Hepatocyte (in vitro differentiated cells): ENCODE results near the gene COL15A1.

Experiments used
- EZH2 ChIP-seq: fragments of 200-600 bp; sonication (generic); IDR thresholded peaks from 2 replicates; pipeline ENCODE4 v1.6.1; 2016; ENCODE audit warnings: antibody characterized with exemption, mild to moderate bottlenecking, borderline replicate concordance
- EZH2phosphoT487 ChIP-seq: fragments of 200-600 bp; sonication (generic); IDR thresholded peaks from one replicate; pipeline ENCODE4 v1.6.1; 2018; ENCODE audit warnings: antibody characterized with exemption, mild to moderate bottlenecking, low read depth, moderate library complexity; ENCODE audit not compliant: unreplicated experiment, severe bottlenecking
- TF ChIP-seq, protein P1 (sequence below): fragments of 200-600 bp; sonication (generic); IDR thresholded peaks from 2 replicates; pipeline ENCODE4 v1.5.1; 2016; ENCODE audit warnings: antibody characterized with exemption, mild to moderate bottlenecking; ENCODE audit not compliant: poor library complexity

DNA sequence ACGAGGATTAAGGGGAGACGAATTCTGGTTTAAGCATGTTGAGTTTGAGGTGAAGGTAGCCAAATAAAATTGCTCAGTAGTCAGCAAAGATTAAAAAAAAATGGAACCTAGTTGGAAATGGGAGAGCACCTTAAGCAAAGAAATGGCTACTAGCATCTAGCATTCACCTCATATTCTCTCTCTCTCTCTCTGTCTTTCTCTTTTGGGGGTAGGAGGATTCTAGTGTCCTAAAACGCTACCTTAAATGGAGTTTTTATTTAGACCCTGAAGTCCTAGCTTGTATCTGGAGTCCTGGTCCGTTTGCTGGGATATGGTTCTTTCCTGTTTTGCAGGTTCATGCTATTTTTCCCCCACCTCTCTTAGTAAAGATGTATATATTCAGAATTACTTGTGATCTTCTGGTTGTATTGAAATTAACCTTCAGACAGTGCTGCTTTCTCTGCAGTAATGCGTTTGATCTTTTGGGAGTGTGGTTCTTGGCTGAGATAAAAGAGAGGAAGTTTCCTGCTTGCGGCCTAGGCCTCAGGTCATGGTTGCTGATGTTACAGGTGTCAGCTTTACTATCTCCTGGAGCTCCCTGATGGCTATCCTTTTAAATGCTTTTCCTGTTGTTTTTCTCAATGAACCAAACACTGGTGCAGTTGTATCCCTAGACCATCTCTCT, 169.2 kb downstream of the COL15A1 start:
- no peak for TF ChIP-seq EZH2phosphoT487
- TF ChIP-seq, protein P1, sequence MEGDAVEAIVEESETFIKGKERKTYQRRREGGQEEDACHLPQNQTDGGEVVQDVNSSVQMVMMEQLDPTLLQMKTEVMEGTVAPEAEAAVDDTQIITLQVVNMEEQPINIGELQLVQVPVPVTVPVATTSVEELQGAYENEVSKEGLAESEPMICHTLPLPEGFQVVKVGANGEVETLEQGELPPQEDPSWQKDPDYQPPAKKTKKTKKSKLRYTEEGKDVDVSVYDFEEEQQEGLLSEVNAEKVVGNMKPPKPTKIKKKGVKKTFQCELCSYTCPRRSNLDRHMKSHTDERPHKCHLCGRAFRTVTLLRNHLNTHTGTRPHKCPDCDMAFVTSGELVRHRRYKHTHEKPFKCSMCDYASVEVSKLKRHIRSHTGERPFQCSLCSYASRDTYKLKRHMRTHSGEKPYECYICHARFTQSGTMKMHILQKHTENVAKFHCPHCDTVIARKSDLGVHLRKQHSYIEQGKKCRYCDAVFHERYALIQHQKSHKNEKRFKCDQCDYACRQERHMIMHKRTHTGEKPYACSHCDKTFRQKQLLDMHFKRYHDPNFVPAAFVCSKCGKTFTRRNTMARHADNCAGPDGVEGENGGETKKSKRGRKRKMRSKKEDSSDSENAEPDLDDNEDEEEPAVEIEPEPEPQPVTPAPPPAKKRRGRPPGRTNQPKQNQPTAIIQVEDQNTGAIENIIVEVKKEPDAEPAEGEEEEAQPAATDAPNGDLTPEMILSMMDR: no peak
- no peak for TF ChIP-seq EZH2
